Endothelial cell of umbilical vein (primary cell): Measurements from ENCODE around the gene RAD54L. TPM values are rescaled to one million over a fixed set of nuclear protein-coding genes. Genes with fewer than 3 reads are reported as not detected.

ENCODE experiments used
- BruUV-seq: library from RNA; stranded (reverse); fragments of 400-500 nt; replicated peaks from 2 replicates; lab custom pipeline; 2021; lab: Mats Ljungman, UMichigan
- CTCF ChIA-PET: fragments of 300-600, 350-600 bp; sonication (Branson Sonifier 250); formaldehyde crosslinking; loops from one replicate; lab custom pipeline; 2021; ENCODE audit warnings: antibody characterized with exemption, inconsistent platforms; lab: Charles Lee
- POLR2A ChIA-PET: fragments of 300-600, 350-600 bp; sonication (Branson Sonifier 250); formaldehyde crosslinking; loops from one replicate; lab custom pipeline; 2021; ENCODE audit warnings: antibody characterized with exemption, inconsistent platforms; lab: Charles Lee
- DNase-seq: peaks from one replicate; pipeline ENCODE4 v3.0.0-alpha.2; 2011; ENCODE audit warnings: low read depth, low spot score
- FAIRE-seq: peaks from 2 replicates; lab custom pipeline; 2011; peaks lifted over from hg19 to GRCh38; lab: Jason Lieb, UNC
- H2AFZ ChIP-seq: 2 replicates; pipeline ENCODE4 v1.6.0; 2012; ENCODE audit warnings: low read depth, low read length, control low read depth, inconsistent platforms
- H3K27ac ChIP-seq: 2 replicates; pipeline ENCODE4 v1.5.1; 2011; ENCODE audit warnings: low read depth, mild to moderate bottlenecking, control low read depth, low read length, moderate library complexity; ENCODE audit not compliant: insufficient read depth
- H3K27me3 ChIP-seq, 2 experiments: 2 replicates each; pipeline versions ENCODE4 v1.6.0 to v1.6.1; 2011; ENCODE audit warnings: low read length in 2 of 2, mixed read lengths in 1 of 2; ENCODE audit not compliant: control insufficient read depth in 2 of 2, insufficient read depth in 2 of 2
- H3K36me3 ChIP-seq, 2 experiments: 2 replicates in 1 of 2; 3 replicates in 1 of 2; pipeline ENCODE4 v1.5.1; 2011; ENCODE audit warnings: low read length in 2 of 2, mild to moderate bottlenecking in 1 of 2, moderate library complexity in 1 of 2; ENCODE audit not compliant: control insufficient read depth in 2 of 2, insufficient read depth in 2 of 2; ENCODE audit errors: extremely low read depth in 1 of 2
- H3K4me1 ChIP-seq: 3 replicates; pipeline ENCODE4 v1.5.1; 2011; ENCODE audit warnings: mild to moderate bottlenecking, low read length; ENCODE audit not compliant: control insufficient read depth, insufficient read depth; ENCODE audit errors: extremely low read depth
- H3K4me2 ChIP-seq: 2 replicates; pipeline ENCODE4 v1.6.1; 2011; ENCODE audit warnings: low read length, control low read depth, mixed read lengths; ENCODE audit not compliant: insufficient read depth
- H3K4me3 ChIP-seq, 3 experiments: fragments of 200-600 bp in 1 of 3; sonication (generic), shearing (Covaris generic) in 1 of 3; replicated peaks in 1 of 3; 2 replicates each; pipeline ENCODE4 v1.5.1; 2011 to 2016; ENCODE audit warnings: control low read depth in 3 of 3, low read length in 3 of 3, mild to moderate bottlenecking in 2 of 3, inconsistent platforms in 1 of 3, low read depth in 1 of 3, moderate library complexity in 1 of 3; ENCODE audit not compliant: insufficient read depth in 1 of 3
- H3K79me2 ChIP-seq: 2 replicates; pipeline ENCODE4 v1.6.0; 2012; ENCODE audit warnings: low read length, inconsistent platforms; ENCODE audit not compliant: control insufficient read depth, insufficient read depth
- H3K9ac ChIP-seq: replicated peaks from 2 replicates; pipeline ENCODE3; 2011; ENCODE audit warnings: low read length, control low read depth; ENCODE audit not compliant: insufficient read depth; ENCODE audit errors: extremely low read depth
- H3K9me1 ChIP-seq: replicated peaks from 3 replicates; pipeline ENCODE4 v1.6.0; 2011; ENCODE audit warnings: mild to moderate bottlenecking, low read length; ENCODE audit not compliant: control insufficient read depth, insufficient read depth; ENCODE audit errors: extremely low read depth
- H3K9me3 ChIP-seq: replicated peaks from 2 replicates; pipeline ENCODE4 v1.5.1; 2012; ENCODE audit warnings: low read length, inconsistent platforms; ENCODE audit not compliant: control insufficient read depth, insufficient read depth
- H4K20me1 ChIP-seq: replicated peaks from 2 replicates; pipeline ENCODE3; 2011; ENCODE audit warnings: mild to moderate bottlenecking, low read length; ENCODE audit not compliant: control insufficient read depth, insufficient read depth; ENCODE audit errors: extremely low read depth
- EZH2 ChIP-seq: IDR thresholded peaks from 2 replicates; pipeline ENCODE4 v1.6.1; 2012; ENCODE audit warnings: borderline replicate concordance, low read depth, mild to moderate bottlenecking, moderate library complexity, low read length, inconsistent platforms; ENCODE audit not compliant: severe bottlenecking
- FOS ChIP-seq: IDR thresholded peaks from 2 replicates; pipeline ENCODE4 v1.6.1; 2011; ENCODE audit warnings: mild to moderate bottlenecking, low read length, moderate library complexity, borderline replicate concordance; ENCODE audit not compliant: insufficient read depth
- GATA2 ChIP-seq: IDR thresholded peaks from 2 replicates; pipeline ENCODE4 v1.7.0; 2011; ENCODE audit warnings: low read depth, mild to moderate bottlenecking, moderate library complexity, mixed read lengths, low read length; ENCODE audit not compliant: insufficient read length, insufficient read depth
- JUN ChIP-seq: IDR thresholded peaks from 2 replicates; pipeline ENCODE4 v1.6.1; 2011; ENCODE audit warnings: borderline replicate concordance, low read depth; ENCODE audit not compliant: insufficient read length, insufficient read depth
- MYC ChIP-seq: IDR thresholded peaks from one replicate; pipeline ENCODE4 v1.6.1; 2011; ENCODE audit warnings: mild to moderate bottlenecking, low read depth, low read length
- POLR2A ChIP-seq: IDR thresholded peaks from 2 replicates; pipeline ENCODE4 v1.6.1; 2012; ENCODE audit warnings: low read depth, mild to moderate bottlenecking, control low read depth, low read length
- POLR2AphosphoS5 ChIP-seq: IDR thresholded peaks from 2 replicates; pipeline ENCODE4 v1.6.1; 2012; ENCODE audit warnings: low read depth, mild to moderate bottlenecking, control low read depth, low read length, moderate library complexity; ENCODE audit not compliant: insufficient read depth
- dilution Hi-C: fragments of 300-500 bp; cut with MboI; formaldehyde crosslinking; loops from one replicate; pipeline ENCODE4 v1.15.0; 2019; ENCODE audit warnings: low sequenced_read_pairs; ENCODE audit not compliant: extremely low pct_ligation_motif_present
- intact Hi-C: fragments of 100-400 bp; cut with micrococcal nuclease; formaldehyde crosslinking; loops from one replicate; pipeline ENCODE4 v1.10.0; 2022
- polyA plus RNA-seq, 4 experiments: library from polyadenylated mRNA; depleted of rRNA in 3 of 4; stranded (reverse) in 3 of 4; unstranded in 1 of 4; fragments of >200 nt; gene quantifications; 2 replicates each; pipeline versions ENCODE4 v1.2.1 to v1.2.3, GENCODE V29; 2011 to 2012; ENCODE audit warnings: missing spikeins in 1 of 4
- total RNA-seq: library from RNA; stranded (reverse); gene quantifications from 2 replicates; pipeline ENCODE4 v1.2.3, GENCODE V29; 2021
- TF ChIP-seq, protein P1 (sequence below): IDR thresholded peaks from 2 replicates; pipeline ENCODE4 v1.6.1; 2011; ENCODE audit not compliant: insufficient read depth, insufficient read length
- TF ChIP-seq, protein P2 (sequence below), 2 donors: IDR thresholded peaks; 1 replicate in 1 of 2; 2 replicates in 1 of 2; pipeline ENCODE4 v1.5.1; 2011; ENCODE audit warnings: low read length in 2 of 2, mild to moderate bottlenecking in 2 of 2, moderate library complexity in 2 of 2, control low read depth in 1 of 2, inconsistent platforms in 1 of 2, low read depth in 1 of 2; ENCODE audit not compliant: insufficient read depth in 1 of 2; ENCODE audit errors: extremely low read depth in 1 of 2

The RAD54L gene
- total and polyA plus RNA-seq, 2 donors (not counting 3 experiments of a cell fraction or from before 2014, with no cell fraction given): 10.5 to 18.9 TPM

DNA sequence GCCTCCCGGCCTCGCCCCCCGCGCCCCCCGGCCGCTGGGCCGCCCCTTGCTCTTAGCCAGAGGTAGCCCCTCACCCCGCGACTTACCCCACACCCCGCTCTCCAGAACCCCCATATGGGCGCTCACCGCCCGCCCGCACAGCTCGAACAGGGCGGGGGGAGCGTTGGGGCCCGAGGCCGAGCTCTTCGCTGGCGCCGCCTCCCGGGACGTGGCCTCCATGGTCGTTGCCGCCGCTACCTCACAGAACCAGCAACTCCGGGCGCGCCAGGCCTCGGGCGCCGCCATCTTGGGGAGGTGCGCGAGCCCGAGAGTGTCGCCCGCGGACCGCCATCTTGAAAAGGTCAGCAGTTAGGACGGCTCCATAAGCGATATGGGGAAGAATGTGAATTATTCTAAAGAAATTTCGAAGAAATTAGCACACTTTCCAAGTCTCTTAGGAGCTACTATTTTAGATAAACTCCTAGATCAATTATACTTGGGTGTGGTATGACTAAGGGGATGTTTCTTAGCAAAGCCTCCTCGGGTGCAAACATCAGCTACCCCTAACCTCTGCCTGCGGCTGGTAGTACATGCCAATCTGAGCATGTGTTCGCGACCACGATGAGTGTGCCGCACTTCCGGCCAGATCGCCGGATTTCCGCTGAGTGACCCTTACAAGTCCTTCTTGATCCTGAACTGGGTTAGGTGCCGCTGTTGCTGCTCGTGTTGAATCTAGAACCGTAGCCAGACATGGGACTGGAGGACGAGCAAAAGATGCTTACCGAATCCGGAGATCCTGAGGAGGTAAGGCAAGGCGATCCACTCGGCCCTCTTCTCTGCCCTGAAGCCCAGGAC is 55.7 kb downstream of the RAD54L start, which contains the start of the genes LRRC41 and UQCRH:
Gene LRRC41 (minus strand): TSS at position 579 of the 834 bp plus-strand sequence. CDS start 294 bp downstream, at position 285.
Gene UQCRH (plus strand): TSS at position 661 of the 834 bp plus-strand sequence. CDS start 69 bp downstream, at position 730.
- Histone ChIP-seq H4K20me1 (no peaks in the 10 kb centered on the region), H3K79me2 (peaks cover 93% of the 10 kb centered on the region), H3K9me1 (no peaks in the 10 kb centered on the region), H3K4me2 (peak within 1 kb of the TSS; percentile 94), H3K9me3 (no peaks in the 10 kb centered on the region), H3K9ac (peak within 1 kb of the TSS; percentile 97), H3K4me3 (peak within 1 kb of the TSS; percentile 81 to 94 (median 84)), H3K27me3 (no peaks in the 10 kb centered on the region), H3K27ac (peak within 1 kb of the TSS; percentile 81), H3K36me3 (no peaks in the 10 kb centered on the region), H3K4me1 (peaks cover 20% of the 10 kb centered on the region), H2AFZ (peak within 1 kb of the TSS; percentile 50)
- BruUV-seq: no TSS peak
- DNase-seq (peak; percentile 96), FAIRE-seq (peak; percentile 99)
- POLR2A ChIA-PET: interaction anchor here (1.8 kb wide), 1 partner anchor 37 kb away, joined by 5 read pairs; the partner anchor contains the start of gene NSUN4
- dilution Hi-C loops (no loop called here), intact Hi-C loops (loop anchor here (1.0 to 5.0 kb wide), 4 partner anchors 37 to 171 kb away; partner anchors contain the start of genes NSUN4, PIK3R3 and RAD54L)
- CTCF ChIA-PET: interaction anchor here (1.0 to 2.7 kb wide), 8 partner anchors 30 to 59 kb away, joined by 3 to 17 read pairs (median 6); partner anchors contain the start of genes NSUN4 and RAD54L
- no peak for TF ChIP-seq EZH2
- TF ChIP-seq, protein P1, sequence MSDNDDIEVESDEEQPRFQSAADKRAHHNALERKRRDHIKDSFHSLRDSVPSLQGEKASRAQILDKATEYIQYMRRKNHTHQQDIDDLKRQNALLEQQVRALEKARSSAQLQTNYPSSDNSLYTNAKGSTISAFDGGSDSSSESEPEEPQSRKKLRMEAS: peak; percentile 53
- peak; percentile 94 for TF ChIP-seq POLR2AphosphoS5
- peak; percentile 75 for TF ChIP-seq POLR2A
- peak; percentile 16 for TF ChIP-seq FOS
- TF ChIP-seq MYC: peak; percentile 96
- TF ChIP-seq JUN: no peak
- no peak for TF ChIP-seq GATA2
- TF ChIP-seq, protein P2, sequence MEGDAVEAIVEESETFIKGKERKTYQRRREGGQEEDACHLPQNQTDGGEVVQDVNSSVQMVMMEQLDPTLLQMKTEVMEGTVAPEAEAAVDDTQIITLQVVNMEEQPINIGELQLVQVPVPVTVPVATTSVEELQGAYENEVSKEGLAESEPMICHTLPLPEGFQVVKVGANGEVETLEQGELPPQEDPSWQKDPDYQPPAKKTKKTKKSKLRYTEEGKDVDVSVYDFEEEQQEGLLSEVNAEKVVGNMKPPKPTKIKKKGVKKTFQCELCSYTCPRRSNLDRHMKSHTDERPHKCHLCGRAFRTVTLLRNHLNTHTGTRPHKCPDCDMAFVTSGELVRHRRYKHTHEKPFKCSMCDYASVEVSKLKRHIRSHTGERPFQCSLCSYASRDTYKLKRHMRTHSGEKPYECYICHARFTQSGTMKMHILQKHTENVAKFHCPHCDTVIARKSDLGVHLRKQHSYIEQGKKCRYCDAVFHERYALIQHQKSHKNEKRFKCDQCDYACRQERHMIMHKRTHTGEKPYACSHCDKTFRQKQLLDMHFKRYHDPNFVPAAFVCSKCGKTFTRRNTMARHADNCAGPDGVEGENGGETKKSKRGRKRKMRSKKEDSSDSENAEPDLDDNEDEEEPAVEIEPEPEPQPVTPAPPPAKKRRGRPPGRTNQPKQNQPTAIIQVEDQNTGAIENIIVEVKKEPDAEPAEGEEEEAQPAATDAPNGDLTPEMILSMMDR (IDR thresholded peaks at IDR 0.05; ENCODE audit: extremely low read depth in 1 of 2, insufficient read depth in 1 of 2, low read depth in 1 of 2, low read length in 2 of 2): peak; percentile 4 to 11
